GM18907 (cell line): ENCODE results near the gene CNTNAP2.

Experiments used
- ATAC-seq: cut with Tn5 transposase; IDR thresholded peaks from one replicate; pipeline ENCODE4 v1.9.1; 2021; ENCODE audit warnings: mild to moderate bottlenecking, moderate library complexity; ENCODE audit not compliant: unreplicated experiment

The CNTNAP2 gene

DNA sequence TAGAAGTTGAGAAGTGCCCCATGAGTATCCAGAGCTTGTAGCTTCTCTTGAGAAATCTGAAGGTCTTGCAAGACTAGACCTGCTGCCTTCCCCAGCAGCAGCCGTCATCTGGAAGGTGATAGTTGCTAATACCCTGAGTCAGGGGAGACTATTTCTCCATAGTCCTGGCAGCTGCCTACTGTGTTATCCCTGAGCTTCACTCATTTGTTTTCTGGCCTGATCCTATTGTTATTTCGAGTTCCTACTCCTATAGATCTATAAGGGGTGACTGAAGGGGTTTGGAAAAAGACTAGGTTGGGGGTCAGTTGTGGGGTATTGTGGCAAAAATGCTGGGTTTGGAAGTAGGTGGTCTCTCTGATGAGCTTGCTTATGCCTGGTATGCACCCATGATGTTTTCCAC lies 297.8 kb downstream of the CNTNAP2 start:
- ATAC-seq, result no peak

DNA sequence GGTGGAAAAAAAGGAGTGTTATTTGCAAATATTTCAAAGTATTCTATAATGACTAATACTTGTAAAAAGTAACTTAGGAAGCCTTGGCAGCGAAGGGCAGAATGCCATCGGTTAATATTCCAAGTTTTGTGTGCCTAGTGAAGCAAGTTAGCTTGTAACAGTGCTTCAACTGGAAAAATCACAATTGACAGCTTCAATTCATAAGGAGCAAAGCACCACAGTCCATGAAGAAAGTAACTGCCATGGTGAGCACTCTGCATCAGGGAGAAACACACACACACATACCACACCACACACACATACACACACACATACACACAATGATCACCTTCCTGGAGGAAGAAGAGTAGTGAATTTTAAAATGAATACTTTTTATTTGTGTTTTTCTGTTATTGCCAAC lies 298.3 kb downstream of the CNTNAP2 start:
- no peak for ATAC-seq

DNA sequence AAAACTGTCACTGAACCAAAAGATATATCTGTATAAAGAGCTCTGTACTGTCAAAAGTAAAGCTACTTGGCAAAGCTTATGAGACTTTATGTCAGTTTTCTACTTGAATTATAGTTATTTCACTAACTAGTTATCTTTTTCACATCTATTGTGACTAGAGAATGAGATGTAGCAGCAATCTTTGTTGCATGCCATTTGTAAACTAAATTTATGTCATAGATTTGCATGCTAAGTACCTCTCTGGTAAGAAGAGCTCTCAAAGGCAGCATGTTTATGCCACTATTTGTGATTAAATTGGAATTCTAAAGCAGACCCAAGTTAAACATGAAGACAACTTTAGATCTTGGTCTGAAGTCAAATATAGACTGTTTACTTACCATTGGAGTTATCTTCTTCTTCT lies 300.6 kb downstream of the CNTNAP2 start:
- ATAC-seq, result no peak

DNA sequence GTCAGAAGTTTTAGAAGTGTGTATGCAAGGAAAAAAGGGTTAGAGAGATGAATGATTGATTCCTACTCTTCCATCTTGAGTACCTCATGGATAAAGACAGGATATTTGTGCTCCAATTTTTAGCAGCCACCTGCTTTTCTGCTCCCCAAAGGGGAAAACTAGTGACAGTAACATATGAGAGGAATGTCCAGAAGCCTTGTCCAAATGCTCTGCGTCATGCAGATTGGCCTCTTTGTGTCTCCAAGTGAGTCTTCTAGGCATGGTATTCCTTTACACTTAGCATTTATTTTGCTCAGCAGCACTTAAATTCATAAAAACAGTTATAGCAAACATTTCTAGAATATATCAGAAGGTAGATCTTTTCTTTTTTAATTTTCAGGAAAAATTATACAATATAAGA lies 306.8 kb downstream of the CNTNAP2 start:
- no peak for ATAC-seq

DNA sequence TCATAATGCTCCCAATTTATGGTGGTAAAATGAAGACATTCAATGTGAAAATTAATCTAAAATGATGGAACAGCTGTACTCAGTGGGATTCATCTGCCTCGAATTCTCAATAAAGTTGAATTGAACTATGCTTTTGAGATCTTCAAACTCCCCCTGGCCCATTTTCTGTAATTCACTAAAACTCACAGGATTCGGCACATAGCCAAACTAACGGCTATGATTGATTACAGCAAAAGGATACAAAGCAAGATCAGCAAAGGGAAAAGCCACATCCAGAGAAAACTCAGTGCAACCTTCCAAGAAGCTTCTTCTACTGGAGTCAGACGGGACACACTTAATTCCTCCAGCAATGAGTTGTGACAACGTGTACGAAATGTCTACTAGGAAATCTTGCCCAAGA lies 307.5 kb downstream of the CNTNAP2 start:
- no peak for ATAC-seq

DNA sequence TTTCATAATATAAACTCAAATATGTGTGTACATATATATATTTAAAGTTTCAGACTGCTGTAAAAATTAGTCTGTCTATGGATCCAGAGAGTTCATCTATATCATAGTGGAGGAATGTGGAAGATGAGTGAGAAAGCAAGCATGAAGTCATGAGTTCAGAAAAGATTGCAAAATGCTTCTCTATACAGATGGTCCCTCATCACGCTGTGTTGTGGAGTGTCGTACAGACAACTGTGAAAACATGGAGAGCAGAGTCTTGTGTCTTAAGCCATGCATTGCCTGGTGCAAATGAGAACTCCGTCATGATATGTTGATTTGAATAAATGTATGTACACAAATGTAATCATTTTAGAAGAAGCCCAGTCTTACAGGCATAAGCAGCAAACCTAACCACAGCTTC lies 316.9 kb downstream of the CNTNAP2 start:
- no peak for ATAC-seq

DNA sequence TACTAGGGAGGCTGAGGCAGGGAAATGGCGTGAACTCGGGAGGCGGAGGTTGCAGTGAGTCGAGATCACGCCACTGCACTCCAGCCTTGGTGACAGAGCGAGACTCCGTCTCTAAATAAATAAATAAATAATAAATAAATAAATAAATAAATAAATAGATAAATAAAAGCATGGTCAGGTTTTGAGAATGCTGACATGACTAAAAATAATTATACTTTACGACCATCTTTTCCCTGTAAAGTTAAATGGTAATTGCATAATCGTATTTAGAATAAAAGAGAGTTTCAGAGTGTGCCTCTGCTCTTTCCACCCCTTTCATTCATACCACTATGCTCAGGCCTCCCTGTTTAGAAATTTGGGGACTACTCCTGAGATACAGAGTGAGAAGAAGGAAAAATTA lies 326.5 kb downstream of the CNTNAP2 start:
- no peak for ATAC-seq

DNA sequence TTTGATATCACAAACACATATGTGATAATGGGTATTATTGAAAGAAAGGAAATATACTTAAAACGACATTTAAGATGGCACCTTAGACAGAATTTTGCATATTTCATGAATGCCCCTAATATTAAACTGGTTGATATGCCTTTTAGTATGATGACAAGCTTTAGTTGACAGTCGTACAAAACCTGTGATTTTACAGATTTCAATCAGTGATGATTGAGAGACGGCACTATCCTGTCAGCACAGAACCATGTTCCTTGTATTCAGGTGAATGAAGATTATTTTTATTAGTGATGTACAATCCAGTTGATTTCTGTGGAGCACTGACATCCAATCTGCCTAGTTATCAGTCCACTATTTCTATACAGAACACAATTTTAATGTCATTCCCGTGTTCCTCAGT lies 333.0 kb downstream of the CNTNAP2 start:
- no peak for ATAC-seq

DNA sequence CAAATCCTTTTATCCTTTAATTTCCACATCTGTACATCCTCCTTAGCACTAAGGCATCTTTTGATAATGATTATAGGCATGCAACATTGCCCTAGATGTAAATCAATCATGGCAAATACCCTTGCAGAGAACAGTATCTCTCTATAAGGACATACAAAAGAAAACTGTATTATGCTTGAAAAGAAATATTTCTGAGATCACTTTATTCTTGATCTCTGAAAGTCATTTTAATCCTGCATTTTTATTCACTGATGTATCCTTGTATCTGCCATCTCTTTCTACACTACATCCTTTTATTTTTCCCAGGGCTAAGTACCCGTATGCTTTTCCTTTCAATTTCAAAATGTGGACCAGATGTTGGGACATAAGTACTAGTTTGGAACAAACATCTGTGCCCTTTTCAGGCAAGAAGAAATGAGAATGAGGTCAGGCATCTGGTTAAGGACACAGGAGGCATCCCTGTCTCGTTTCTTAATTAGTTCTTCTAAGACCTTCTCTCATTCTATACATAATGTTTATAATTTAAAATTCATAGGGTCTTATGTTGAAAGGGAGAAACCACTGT lies 338.6 kb downstream of the CNTNAP2 start:
- ATAC-seq, result no peak

DNA sequence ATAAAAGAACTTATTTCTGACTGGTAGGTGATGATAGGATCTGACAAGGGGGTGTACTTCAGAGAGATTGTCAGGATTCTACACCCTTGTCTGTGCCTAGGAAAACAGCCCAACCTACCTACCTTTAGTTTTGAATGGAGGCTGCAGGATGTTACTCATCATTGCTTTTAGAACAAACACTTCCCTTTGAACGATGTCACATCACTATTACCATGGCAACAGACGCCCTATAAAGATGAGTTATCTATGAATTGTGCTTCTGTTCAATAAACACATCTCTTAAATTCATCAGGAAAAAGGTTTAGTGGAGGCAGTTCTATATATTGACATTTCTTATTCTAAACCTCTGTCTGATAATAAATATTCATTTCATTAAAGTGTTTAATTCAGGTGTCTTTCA lies 362.4 kb downstream of the CNTNAP2 start:
- ATAC-seq, result no peak

DNA sequence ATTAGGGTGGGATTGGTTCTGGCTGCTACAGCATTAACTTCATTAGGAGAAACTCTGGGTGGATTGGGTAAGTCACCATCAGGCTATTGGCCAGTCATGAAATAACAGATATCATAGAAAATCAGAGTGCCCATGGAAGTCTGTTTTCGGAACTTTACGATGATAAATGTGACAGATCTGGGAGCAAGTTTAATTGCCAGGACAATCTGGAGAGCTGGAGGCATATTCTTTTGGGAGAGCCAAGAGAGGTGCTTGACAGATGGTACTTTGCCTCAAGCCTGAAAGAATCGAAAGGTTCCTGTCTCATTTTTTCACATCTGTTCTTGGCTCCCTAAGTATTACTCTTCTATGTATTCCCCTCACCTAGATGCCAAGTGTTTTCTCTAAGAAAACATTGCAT lies 369.9 kb downstream of the CNTNAP2 start:
- ATAC-seq, result no peak

DNA sequence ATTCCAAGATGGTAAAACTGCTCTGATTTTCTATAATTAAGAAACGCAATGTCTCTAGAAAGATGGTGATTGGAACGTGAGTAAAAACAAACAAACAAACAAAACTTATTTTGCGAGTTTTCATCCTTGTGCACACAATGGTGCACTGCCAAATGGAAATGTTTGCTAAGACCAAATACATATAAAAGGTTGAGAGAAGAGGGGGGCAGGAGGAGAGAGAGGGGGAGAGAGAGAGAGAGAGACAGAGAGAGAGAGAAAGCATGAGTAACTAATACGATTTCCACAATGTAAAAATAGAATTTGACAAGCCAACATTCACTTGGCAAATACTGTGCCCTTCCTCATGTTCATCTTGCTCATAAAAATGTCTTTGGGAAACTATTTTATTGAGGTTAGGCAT lies 375.4 kb downstream of the CNTNAP2 start:
- ATAC-seq, result no peak

DNA sequence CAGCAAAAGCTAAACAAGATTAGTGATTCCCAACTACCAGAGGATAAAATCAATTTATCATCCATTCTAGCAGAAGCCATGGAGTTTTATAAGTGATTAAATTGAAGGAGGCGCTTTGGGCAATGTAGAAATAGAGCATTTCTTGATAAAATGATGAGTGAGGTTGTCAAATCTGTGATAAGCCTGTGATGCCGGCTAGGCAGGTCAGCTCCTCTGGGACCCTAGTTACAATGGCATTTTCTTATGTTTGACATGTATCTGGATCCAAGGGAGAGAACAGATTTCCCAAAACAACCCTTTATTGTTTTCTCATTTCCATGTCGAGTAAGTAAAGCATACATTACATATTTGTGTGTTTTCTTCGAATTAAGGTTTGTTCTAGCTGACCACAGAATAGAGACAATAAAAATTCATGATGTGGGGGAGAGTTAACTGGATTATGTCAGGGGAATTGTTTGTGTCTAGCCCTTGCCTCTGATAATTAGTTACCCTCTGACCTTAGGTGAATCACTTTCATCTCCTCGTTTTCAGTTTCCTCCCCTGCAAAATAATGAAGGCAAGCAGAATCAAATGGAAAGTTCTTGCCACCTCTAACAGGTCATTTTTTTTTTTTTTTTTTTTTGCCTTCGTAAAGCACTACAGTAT lies 378.5 kb downstream of the CNTNAP2 start:
- no peak for ATAC-seq

DNA sequence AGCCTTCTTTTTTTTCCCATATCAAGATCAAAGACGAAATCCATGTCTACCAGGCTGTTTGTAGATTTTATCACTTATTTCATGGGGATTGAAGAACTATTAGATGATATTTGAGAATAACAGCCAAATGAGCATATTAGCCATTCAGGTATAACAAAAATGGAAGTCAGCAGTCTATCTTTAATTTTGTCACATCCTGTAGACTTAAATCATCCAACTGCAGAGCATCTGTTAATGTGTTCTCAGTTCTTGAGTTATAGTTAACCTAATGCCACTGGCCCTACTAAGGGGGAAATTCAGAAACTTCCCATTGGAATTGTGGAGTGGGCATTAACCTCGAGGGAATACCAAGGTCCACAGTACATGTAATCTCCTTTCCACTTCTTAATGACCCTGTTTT lies 380.1 kb downstream of the CNTNAP2 start:
- ATAC-seq, result no peak

DNA sequence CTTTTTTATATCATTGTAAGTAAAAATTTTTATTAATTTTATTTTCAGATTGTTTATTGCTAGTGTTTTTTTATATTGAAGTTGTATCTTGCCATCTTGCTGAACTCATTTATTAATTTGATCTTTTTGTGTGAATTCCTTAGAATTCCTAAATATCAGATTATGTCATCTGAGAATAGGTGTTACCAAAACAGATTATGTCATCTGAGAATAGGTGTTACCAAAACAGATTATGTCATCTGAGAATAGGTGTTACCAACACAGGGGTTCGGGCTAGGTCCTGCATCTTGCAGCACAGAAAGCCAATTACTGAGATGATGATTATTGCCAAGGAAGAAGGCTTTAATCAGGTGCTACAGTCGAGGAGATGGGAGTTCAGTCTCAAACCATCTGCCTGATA lies 383.4 kb downstream of the CNTNAP2 start:
- no peak for ATAC-seq

DNA sequence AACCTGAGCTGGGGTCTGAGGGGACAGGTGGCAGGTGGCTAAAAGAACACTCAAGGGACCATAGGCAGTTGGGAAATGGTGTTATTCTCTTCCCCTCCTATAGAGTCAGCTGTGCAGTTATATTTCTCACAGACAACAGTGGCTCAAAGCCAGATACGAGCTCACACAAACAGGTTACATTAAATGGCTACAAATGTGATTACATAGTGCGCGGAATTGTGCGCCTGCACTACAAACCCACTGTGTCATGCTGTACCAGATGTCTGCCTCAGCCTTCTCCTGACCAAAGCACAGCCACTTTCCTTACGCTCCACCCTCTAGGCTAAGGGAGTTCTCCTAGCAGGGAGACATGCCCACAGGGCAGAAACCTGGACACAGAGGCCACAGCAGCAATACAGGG lies 387.2 kb downstream of the CNTNAP2 start:
- ATAC-seq, result no peak

DNA sequence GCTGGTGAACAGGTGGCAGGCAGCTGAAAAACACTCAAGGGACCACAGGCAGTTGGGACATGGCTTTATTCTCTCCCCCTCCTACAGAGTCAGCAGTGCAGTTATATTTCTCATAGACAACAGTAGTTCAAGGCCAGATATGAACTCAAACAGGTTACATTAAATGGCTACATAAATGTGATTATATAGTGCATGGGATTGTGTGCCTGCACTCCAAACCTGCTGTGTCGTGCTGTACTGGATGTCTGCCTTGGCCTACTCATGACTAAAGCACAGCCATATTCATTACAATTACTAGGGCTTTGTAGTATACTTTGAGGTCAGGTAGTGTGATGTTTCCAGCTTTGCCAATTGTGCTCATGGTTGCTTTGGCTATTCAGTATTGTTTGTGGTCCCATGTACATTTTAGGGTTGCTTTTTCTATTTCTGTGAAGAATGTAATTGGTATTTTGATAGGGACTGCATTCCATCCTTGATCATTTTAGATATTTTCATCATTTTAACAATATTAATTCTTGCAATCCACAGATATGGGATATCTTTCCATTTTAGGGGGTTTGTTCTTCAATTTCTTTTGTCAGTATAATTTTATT lies 393.6 kb downstream of the CNTNAP2 start:
- no peak for ATAC-seq

DNA sequence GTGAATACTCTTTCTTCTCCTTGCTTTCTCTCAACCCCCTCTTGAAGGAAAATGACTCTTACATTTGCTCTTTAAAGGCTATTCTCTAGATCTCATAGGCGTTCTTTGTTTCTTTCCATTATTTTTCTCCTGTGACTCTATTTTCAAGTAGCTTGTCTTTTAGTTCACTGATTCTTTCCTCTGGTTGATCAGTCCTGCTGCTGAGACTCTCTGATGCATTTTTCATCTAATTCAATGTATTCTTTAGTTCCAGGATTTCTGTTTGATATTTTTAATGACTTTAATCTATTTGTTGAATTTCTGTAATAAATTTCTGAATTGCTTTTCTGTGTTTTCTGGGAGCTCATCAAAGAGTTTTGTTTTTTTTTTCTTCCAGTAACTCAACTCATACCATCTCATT lies 397.7 kb downstream of the CNTNAP2 start:
- ATAC-seq, result no peak

DNA sequence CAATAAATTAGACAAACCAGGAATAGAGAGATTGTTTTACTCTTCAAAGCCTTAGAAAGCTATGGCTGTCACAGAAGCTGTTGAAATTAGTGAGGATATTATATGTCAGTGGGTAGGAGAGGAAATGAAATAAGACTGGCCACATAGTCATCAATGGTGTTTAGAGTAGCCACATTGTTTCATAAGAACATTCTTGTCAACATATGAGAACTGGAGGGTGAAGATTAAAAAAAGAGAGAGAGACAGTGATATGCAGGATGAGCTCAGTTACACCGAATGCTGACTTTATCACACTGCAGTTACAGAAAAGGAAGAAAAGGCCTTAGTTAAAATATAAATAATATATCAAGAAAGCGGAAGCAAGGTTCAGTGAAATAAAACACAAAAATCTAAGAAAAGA lies 412.0 kb downstream of the CNTNAP2 start:
- ATAC-seq, result no peak

DNA sequence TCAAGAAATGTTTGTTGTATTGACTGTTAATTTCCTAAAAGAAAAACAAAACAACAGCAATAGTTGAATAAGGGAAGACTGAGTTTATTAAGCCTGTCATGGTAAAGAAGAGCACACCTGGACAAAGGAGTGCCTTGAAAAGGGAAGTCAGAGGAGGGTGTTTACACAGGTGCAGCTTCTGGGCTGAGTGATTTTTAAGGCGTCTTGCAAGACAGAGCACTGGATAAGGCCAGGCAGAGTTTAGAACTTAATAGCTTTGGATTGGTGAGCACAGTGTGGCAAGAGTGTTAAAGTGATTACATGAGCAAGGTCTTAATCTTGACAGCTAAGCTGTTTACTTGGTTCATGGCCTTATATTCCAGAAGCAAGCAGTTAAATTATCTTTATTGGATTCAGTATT lies 423.2 kb downstream of the CNTNAP2 start:
- no peak for ATAC-seq

DNA sequence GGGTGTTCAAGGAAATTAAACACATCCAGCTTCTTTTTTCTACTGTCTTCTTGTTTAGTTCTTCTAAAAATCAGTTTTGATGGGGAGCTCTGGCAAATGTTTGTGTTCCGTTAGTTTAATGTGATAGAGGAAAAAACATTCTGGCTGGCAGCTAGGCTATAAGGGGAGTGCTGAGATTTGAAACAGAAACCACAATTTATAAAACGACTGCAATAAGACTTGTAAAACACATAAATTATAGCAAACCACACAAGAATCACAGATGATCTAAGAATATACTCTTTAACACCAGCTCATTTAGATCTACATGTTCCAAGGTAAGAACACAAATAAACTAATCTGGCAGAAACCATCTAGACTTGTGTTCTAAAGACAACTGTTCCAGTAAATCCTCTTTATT lies 425.5 kb downstream of the CNTNAP2 start:
- no peak for ATAC-seq

DNA sequence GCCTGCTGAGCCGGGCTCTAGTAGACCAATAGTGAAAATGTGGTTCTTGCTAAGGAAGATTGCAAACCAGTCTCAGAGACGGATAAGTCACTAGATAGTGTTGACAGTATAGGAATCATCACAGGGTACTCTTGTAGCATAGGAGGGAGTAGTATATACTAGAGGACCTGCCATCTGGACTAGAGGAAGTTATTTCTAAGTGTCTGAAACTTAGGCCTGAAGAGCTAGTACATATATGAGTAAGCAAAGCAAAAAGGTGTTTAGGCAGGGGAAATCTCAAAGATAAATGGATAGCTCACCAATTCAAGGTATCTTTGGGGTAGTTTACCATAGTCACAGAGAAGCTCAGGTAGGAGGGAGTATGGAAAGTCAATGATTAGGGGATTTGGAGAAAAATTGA lies 428.1 kb downstream of the CNTNAP2 start:
- ATAC-seq, result no peak

DNA sequence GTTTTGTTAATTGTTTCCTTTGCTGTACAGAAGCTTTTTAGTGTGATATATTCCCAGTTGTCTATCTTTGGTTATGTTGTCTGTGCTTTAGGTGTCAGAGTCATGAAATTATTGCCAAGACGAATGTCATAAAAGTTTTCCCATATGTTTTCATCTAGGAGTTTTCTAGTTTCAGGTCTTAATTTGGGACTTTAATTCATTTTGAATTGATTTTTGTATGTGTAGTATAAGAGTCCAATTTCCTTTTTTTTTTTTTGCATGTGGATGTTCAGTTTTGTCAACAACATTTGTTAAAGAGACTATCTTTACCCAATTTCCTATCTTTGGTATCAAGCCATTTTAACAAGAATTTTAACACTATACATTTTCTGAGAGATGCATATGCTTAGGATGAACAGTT lies 432.2 kb downstream of the CNTNAP2 start:
- ATAC-seq, result no peak
